Activated CD8-positive, alpha-beta T cell treated with anti-CD3 and anti-CD28 coated beads for 36 hours (primary cell): ENCODE results near the gene SYCP1. TPM values are rescaled to one million over a fixed set of nuclear protein-coding genes. Genes with fewer than 3 reads are reported as not detected.

ENCODE experiments used
- ATAC-seq: fragments of 200-7000 bp; cut with Tn5 transposase; one replicate; pipeline ENCODE4 v1.10.0; 2021; ENCODE audit warnings: mild to moderate bottlenecking, moderate library complexity
- CTCF ChIA-PET: fragments of 350-600 bp; sonication (Branson Sonifier 250); formaldehyde crosslinking; loops from one replicate; lab custom pipeline; 2021; ENCODE audit warnings: antibody characterized with exemption; lab: Charles Lee
- POLR2A ChIA-PET: fragments of 350-600 bp; sonication (Branson Sonifier 250); formaldehyde crosslinking; loops from one replicate; lab custom pipeline; 2021; ENCODE audit warnings: antibody characterized with exemption; lab: Charles Lee
- DNase-seq: peaks from one replicate; pipeline ENCODE4 v3.0.0-alpha.2; 2020
- H3K27ac Mint-ChIP-seq: one replicate; pipeline ENCODE4 v1.8.0; 2021; ENCODE audit warnings: mild to moderate bottlenecking, mixed read lengths
- H3K27me3 Mint-ChIP-seq: one replicate; pipeline ENCODE4 v1.8.0; 2021; ENCODE audit warnings: mixed read lengths
- H3K36me3 Mint-ChIP-seq: one replicate; pipeline ENCODE4 v1.8.0; 2021; ENCODE audit warnings: low read depth, mixed read lengths
- H3K4me1 Mint-ChIP-seq: one replicate; pipeline ENCODE4 v1.8.0; 2021; ENCODE audit warnings: low read depth, mixed read lengths
- H3K4me3 Mint-ChIP-seq: one replicate; pipeline ENCODE4 v1.8.0; 2021; ENCODE audit warnings: mild to moderate bottlenecking, moderate library complexity, mixed read lengths
- H3K9me3 Mint-ChIP-seq: one replicate; pipeline ENCODE4 v1.8.0; 2021; ENCODE audit warnings: mixed read lengths
- CTCF ChIP-seq: fragments of 200-600 bp; IDR thresholded peaks from one replicate; pipeline ENCODE4 v1.8.0; 2022; ENCODE audit warnings: antibody characterized with exemption, mild to moderate bottlenecking
- intact Hi-C: fragments of 100-400 bp; cut with micrococcal nuclease; formaldehyde crosslinking; loops from one replicate; pipeline ENCODE4 v1.10.0; 2022
- total RNA-seq, 2 experiments: library from RNA; stranded (reverse); gene quantifications; one replicate each; pipeline ENCODE4 v1.2.3, GENCODE V29; 2021

The SYCP1 gene
- total RNA-seq, 2 experiments from 2014 or later: not detected

GRCh38 chr1:115031595-115031994, 176.9 kb downstream of the SYCP1 start:
- no peak for ATAC-seq
- Mint-ChIP-seq H3K27ac (no peak overlapping the region), H3K9me3 (no peaks in the 10 kb centered on the region), H3K36me3 (no peaks in the 10 kb centered on the region), H3K4me3 (no peak overlapping the region), H3K27me3 (peaks cover 5% of the 10 kb centered on the region), H3K4me1 (no peaks in the 10 kb centered on the region)
- TF ChIP-seq CTCF: no peak
- DNase-seq: no peak
- intact Hi-C loops: no loop called here
- ChIA-PET POLR2A (no interaction called here), CTCF (interaction anchor here (1.6 kb wide), 1 partner anchor 21 kb away, joined by 7 read pairs; no protein-coding TSS in a partner anchor)

GRCh38 chr1:115035652-115036051, 181.0 kb downstream of the SYCP1 start:
- ChIA-PET POLR2A (no interaction called here), CTCF (interaction anchor here (3.4 kb wide), 1 partner anchor 17 kb away, joined by 12 read pairs; no protein-coding TSS in a partner anchor)
- H3K9me3 Mint-ChIP-seq: no peaks in the 10 kb centered on the region
- no peak overlapping the region for H3K27ac Mint-ChIP-seq
- no peaks in the 10 kb centered on the region for H3K36me3 Mint-ChIP-seq
- peaks cover 3% of the 10 kb centered on the region for H3K27me3 Mint-ChIP-seq
- ATAC-seq (no peak), DNase-seq (no peak)
- TF ChIP-seq CTCF: no peak
- no peak overlapping the region for H3K4me3 Mint-ChIP-seq
- no peaks in the 10 kb centered on the region for H3K4me1 Mint-ChIP-seq
- intact Hi-C loops: no loop called here

GRCh38 chr1:115036814-115037507, 182.3 kb downstream of the SYCP1 start:
- no peak for TF ChIP-seq CTCF
- H3K4me3 Mint-ChIP-seq: no peak overlapping the region
- ChIA-PET CTCF (interaction anchor here (2.4 kb wide), 1 partner anchor 16 kb away, joined by 14 read pairs; no protein-coding TSS in a partner anchor), POLR2A (no interaction called here)
- intact Hi-C loops: no loop called here
- no peaks in the 10 kb centered on the region for H3K9me3 Mint-ChIP-seq
- DNase-seq (no peak), ATAC-seq (no peak)
- H3K4me1 Mint-ChIP-seq: no peaks in the 10 kb centered on the region
- H3K27me3 Mint-ChIP-seq: peaks cover 3% of the 10 kb centered on the region
- no peaks in the 10 kb centered on the region for H3K36me3 Mint-ChIP-seq
- no peak overlapping the region for H3K27ac Mint-ChIP-seq

- H3K4me1 Mint-ChIP-seq: no peaks in the 10 kb centered on the region
- H3K36me3 Mint-ChIP-seq: peaks cover 2% of the 10 kb centered on the region
- ChIA-PET POLR2A (no interaction called here), CTCF (interaction anchor here (1.0 to 1.3 kb wide), 3 partner anchors 13 to 73 kb away, joined by 3 to 5 read pairs (median 3); no protein-coding TSS in a partner anchor)
- ATAC-seq (no peak), DNase-seq (no peak)
- peaks cover 2% of the 10 kb centered on the region for H3K27me3 Mint-ChIP-seq
- no peak overlapping the region for H3K4me3 Mint-ChIP-seq
- H3K9me3 Mint-ChIP-seq: peaks cover 6% of the 10 kb centered on the region
- no peak overlapping the region for H3K27ac Mint-ChIP-seq
- intact Hi-C loops: no loop called here
- no peak for TF ChIP-seq CTCF
Observed at GRCh38 chr1:115040501-115040900, 185.8 kb downstream of the SYCP1 start.

GRCh38 chr1:115041654-115042053, 187.0 kb downstream of the SYCP1 start:
- Mint-ChIP-seq H3K9me3 (peaks cover 6% of the 10 kb centered on the region), H3K27ac (no peak overlapping the region), H3K4me1 (no peaks in the 10 kb centered on the region), H3K27me3 (no peaks in the 10 kb centered on the region), H3K36me3 (peaks cover 2% of the 10 kb centered on the region), H3K4me3 (no peak overlapping the region)
- no peak for DNase-seq
- no peak for ATAC-seq
- no peak for TF ChIP-seq CTCF
- intact Hi-C loops: no loop called here
- CTCF ChIA-PET: interaction anchor here (4.1 kb wide), 1 partner anchor 11 kb away, joined by 22 read pairs; no protein-coding TSS in a partner anchor
- POLR2A ChIA-PET: no interaction called here
